ENCODE data around the gene MAN2A1. TPM values are rescaled to one million over a fixed set of nuclear protein-coding genes. Genes with fewer than 3 reads are reported as not detected.
A peak's percentile ranks its signal among the peaks of the same experiment; 100 is the strongest.

Gene MAN2A1
- total RNA-seq, 1 experiment from 2014 or later = 86.6 TPM

DNA sequence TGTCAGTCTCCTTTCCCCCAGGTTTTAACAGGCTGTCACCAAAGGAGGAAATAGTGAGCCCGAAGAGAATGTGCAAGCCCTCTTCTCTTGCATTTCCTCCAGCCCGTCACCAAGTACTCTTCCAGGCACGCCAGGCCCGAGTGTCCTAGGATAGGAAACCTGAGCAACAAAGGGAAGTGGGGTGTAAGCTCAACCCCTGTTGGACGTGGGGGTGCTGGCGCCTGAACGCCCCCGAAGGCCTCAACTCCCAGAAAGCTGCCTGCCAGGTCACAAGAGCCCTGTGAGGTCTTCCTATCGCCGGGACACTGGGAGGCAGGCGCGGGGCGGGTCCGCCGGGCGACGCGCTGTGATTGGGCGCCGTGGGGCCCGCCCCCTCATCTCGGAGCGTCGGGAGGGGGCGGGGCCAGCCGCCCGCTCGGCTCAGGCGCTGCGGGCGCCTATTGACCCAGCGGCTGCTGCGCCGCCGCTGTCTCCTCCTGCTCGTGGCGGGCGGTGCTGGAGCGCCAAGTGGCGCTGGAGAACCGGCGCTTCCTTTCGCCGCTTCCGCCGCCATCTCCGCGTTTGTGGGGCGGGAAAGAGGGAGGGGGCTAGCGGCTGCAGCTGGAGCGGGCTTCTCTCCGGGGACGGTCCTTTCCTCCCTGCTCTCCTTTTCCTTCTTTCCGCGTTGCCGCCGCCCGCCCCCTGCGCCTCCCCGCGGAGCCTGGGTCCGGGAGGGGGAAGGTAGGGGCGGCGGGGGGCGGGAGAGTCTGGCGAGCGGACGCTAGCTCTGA, 572 bp upstream of the MAN2A1 start (continued):
- TF ChIP-seq, protein P1, sequence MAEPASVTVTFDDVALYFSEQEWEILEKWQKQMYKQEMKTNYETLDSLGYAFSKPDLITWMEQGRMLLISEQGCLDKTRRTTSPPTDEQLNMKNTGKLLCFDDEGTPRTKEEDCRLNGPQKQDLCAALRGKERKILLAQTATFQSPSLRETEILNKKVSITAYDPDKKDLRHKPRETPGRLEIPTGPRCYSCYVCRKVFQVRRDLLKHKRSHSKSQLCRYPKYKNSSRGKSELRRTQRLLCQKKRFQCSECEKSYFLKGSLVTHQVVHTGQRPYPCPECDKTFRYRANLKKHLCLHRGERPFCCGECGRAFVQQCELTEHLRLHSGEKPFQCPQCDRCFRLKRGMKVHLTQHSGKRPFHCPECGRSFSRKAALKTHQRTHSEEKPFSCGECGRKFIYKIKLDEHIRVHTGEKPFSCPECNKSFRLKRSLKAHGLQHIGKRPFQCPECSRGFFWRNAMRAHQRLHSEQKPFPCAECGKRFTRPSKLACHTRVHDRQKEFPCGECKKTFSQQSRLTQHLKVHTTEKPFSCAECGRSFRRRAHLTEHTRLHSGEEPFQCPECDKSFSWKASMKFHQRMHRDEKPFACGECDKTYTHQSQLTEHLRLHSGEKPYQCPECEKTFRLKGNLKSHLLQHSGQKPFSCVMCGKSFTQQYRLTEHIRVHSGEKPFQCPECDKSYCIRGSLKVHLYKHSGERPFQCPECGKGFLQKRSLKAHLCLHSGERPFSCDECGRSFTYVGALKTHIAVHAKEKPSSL (CRISPR knock-in tag; conservative IDR thresholded peaks at IDR 0.05) = no peak
- TF ChIP-seq FOXK1 (CRISPR knock-in tag; IDR thresholded peaks at IDR 0.05) = peak; percentile 55; the same call in 1 of the 2 replicates

GRCh38 chr5:109690242-109690974, 681 bp downstream of the MAN2A1 start:
- TF ChIP-seq, protein P2, sequence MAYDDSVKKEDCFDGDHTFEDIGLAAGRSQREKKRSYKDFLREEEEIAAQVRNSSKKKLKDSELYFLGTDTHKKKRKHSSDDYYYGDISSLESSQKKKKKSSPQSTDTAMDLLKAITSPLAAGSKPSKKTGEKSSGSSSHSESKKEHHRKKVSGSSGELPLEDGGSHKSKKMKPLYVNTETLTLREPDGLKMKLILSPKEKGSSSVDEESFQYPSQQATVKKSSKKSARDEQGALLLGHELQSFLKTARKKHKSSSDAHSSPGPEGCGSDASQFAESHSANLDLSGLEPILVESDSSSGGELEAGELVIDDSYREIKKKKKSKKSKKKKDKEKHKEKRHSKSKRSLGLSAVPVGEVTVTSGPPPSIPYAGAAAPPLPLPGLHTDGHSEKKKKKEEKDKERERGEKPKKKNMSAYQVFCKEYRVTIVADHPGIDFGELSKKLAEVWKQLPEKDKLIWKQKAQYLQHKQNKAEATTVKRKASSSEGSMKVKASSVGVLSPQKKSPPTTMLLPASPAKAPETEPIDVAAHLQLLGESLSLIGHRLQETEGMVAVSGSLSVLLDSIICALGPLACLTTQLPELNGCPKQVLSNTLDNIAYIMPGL (CRISPR knock-in tag; IDR thresholded peaks at IDR 0.05) = peak; percentile 36
- TF ChIP-seq FOXP1 (CRISPR knock-in tag; IDR thresholded peaks at IDR 0.05; ENCODE audit: borderline replicate concordance) = 0 out of 2 replicates have a peak, but pooled peaks have one; percentile 44
- no peak for TF ChIP-seq NFYB (CRISPR knock-in tag; conservative IDR thresholded peaks at IDR 0.05; ENCODE audit: low read depth)
- Mint-ChIP-seq H3K27ac (no peak overlapping the region), H3K27me3 (ENCODE audit: low read depth) (no peaks in the 10 kb centered on the region), H3K4me3 (peak overlapping the region; percentile 96), H3K9me3 (no peaks in the 10 kb centered on the region), H3K4me1 (peaks cover 44% of the 10 kb centered on the region), H3K36me3 (no peaks in the 10 kb centered on the region; the same call in 1 of the 2 replicates)
- POLR2A ChIA-PET = interaction anchor here (1.6 to 3.0 kb wide), 3 partner anchors 49 to 280 kb away, joined by 3 to 14 read pairs (median 8); partner anchors contain the start of gene PJA2
- ATAC-seq = peak; percentile 4
- CTCF ChIA-PET = interaction anchor here (0.6 to 2.6 kb wide), 6 partner anchors 11 to 643 kb away, joined by 3 to 43 read pairs (median 4); no protein-coding TSS in a partner anchor
- DNase-seq (ENCODE audit: low spot score) = peak; percentile 38

GRCh38 chr5:109690975-109691574, 1.3 kb downstream of the MAN2A1 start:
- no peaks in the 10 kb centered on the region; the same call in 1 of the 2 replicates for H3K36me3 Mint-ChIP-seq
- peak overlapping the region; percentile 96 for H3K4me3 Mint-ChIP-seq
- no peaks in the 10 kb centered on the region for H3K9me3 Mint-ChIP-seq
- POLR2A ChIA-PET = interaction anchor here (1.6 kb wide), 2 partner anchors 153 to 281 kb away, joined by 3 to 4 read pairs; partner anchors contain the start of gene PJA2
- DNase-seq (ENCODE audit: low spot score) = peak; percentile 29
- H3K4me1 Mint-ChIP-seq = peaks cover 50% of the 10 kb centered on the region
- CTCF ChIA-PET = interaction anchor here (0.6 to 1.6 kb wide), 5 partner anchors 10 to 642 kb away, joined by 3 to 5 read pairs (median 3); no protein-coding TSS in a partner anchor
- ATAC-seq = no peak
- no peak for TF ChIP-seq TCF7 (CRISPR knock-in tag; IDR thresholded peaks at IDR 0.05; ENCODE audit: low read depth)
- TF ChIP-seq ZNF263 (CRISPR knock-in tag; IDR thresholded peaks at IDR 0.05; ENCODE audit: low read depth) = no peak
- TF ChIP-seq GABPB1 (CRISPR knock-in tag; IDR thresholded peaks at IDR 0.05) = no peak
- TF ChIP-seq, protein P3, sequence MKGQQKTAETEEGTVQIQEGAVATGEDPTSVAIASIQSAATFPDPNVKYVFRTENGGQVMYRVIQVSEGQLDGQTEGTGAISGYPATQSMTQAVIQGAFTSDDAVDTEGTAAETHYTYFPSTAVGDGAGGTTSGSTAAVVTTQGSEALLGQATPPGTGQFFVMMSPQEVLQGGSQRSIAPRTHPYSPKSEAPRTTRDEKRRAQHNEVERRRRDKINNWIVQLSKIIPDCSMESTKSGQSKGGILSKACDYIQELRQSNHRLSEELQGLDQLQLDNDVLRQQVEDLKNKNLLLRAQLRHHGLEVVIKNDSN (CRISPR knock-in tag; IDR thresholded peaks at IDR 0.05) = no peak
- TF ChIP-seq FOXK1 (CRISPR knock-in tag; IDR thresholded peaks at IDR 0.05) = no peak
- TF ChIP-seq ZNF416 (CRISPR knock-in tag; IDR thresholded peaks at IDR 0.05) = no peak
- no peaks in the 10 kb centered on the region for H3K27me3 Mint-ChIP-seq (ENCODE audit: low read depth)
- H3K27ac Mint-ChIP-seq = peak overlapping the region; percentile 76; the same call in 1 of the 2 replicates

DNA sequence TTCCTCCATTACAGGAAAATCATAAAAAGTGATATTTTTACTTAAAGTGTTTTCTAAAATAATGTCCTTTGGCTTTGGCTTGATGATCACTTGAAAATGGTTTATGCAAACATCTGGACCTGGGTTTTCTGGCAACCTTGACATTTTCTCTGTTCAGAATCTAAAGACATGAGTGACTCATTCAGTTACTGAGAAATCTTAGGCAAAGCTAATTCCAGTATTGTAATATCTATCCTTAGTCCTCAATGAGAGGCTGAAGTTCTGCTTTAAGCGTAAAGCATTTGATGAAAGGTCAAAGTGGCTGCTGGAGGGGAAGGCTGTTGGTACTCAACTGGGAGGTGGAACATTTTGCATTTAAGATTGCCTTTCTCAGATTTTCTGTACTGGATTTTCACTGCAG, 2.3 kb downstream of the MAN2A1 start:
- TF ChIP-seq, protein P4, sequence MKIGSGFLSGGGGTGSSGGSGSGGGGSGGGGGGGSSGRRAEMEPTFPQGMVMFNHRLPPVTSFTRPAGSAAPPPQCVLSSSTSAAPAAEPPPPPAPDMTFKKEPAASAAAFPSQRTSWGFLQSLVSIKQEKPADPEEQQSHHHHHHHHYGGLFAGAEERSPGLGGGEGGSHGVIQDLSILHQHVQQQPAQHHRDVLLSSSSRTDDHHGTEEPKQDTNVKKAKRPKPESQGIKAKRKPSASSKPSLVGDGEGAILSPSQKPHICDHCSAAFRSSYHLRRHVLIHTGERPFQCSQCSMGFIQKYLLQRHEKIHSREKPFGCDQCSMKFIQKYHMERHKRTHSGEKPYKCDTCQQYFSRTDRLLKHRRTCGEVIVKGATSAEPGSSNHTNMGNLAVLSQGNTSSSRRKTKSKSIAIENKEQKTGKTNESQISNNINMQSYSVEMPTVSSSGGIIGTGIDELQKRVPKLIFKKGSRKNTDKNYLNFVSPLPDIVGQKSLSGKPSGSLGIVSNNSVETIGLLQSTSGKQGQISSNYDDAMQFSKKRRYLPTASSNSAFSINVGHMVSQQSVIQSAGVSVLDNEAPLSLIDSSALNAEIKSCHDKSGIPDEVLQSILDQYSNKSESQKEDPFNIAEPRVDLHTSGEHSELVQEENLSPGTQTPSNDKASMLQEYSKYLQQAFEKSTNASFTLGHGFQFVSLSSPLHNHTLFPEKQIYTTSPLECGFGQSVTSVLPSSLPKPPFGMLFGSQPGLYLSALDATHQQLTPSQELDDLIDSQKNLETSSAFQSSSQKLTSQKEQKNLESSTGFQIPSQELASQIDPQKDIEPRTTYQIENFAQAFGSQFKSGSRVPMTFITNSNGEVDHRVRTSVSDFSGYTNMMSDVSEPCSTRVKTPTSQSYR (CRISPR knock-in tag; IDR thresholded peaks at IDR 0.05) = no peak
- no peak for TF ChIP-seq FOXJ3 (CRISPR knock-in tag; IDR thresholded peaks at IDR 0.05; ENCODE audit: borderline replicate concordance)
- no peak for TF ChIP-seq OVOL2 (CRISPR knock-in tag; IDR thresholded peaks at IDR 0.05; ENCODE audit: borderline replicate concordance)
- no peak for TF ChIP-seq GTF2I (CRISPR knock-in tag; conservative IDR thresholded peaks at IDR 0.05)
- TF ChIP-seq NR1H2 (CRISPR knock-in tag; IDR thresholded peaks at IDR 0.05) = no peak
- no peak for TF ChIP-seq SOX15 (CRISPR knock-in tag; IDR thresholded peaks at IDR 0.05)
- ChIA-PET POLR2A (interaction anchor here (1.6 kb wide), 1 partner anchor 282 kb away, joined by 4 read pairs; the partner anchor contains the start of gene PJA2), CTCF (interaction anchor here (0.6 to 1.6 kb wide), 2 partner anchors 147 to 152 kb away, joined by 3 read pairs; no protein-coding TSS in a partner anchor)
- H3K27ac Mint-ChIP-seq = no peak overlapping the region
- DNase-seq (ENCODE audit: low spot score) (no peak), ATAC-seq (no peak)
- no peaks in the 10 kb centered on the region; the same call in 1 of the 2 replicates for H3K36me3 Mint-ChIP-seq
- H3K4me3 Mint-ChIP-seq = peak overlapping the region; percentile 96
- H3K4me1 Mint-ChIP-seq = peaks cover 60% of the 10 kb centered on the region
- no peaks in the 10 kb centered on the region for H3K9me3 Mint-ChIP-seq
- no peaks in the 10 kb centered on the region for H3K27me3 Mint-ChIP-seq (ENCODE audit: low read depth)

Data from WTC11 (cell line).